Non-pigmented ciliary epithelial cell (primary cell): ENCODE data around the gene TRPM3.
A peak's percentile ranks its signal among the peaks of the same experiment; 100 is the strongest.
"Not testable (repeated sequence)": the region's sequence is repeated elsewhere in the genome, so short reads cannot be mapped to it uniquely, and the experiment has no call there.

Experiments used
- DNase-seq: peaks from one replicate; pipeline ENCODE4 v3.0.0-alpha.2; 2010; ENCODE audit warnings: low read depth

TRPM3 gene

GRCh38 chr9:70749066-70749465 lies 372.4 kb downstream of the TRPM3 start:
- DNase-seq = no peak

- peak; percentile 24 for DNase-seq
Observed at GRCh38 chr9:70747261-70747718, 374.1 kb downstream of the TRPM3 start.

GRCh38 chr9:70746760-70747159 lies 374.7 kb downstream of the TRPM3 start:
- no peak for DNase-seq

- no peak for DNase-seq
Observed at GRCh38 chr9:70746316-70746715, 375.1 kb downstream of the TRPM3 start.

GRCh38 chr9:70724794-70725193 lies 396.6 kb downstream of the TRPM3 start:
- DNase-seq = not testable (repeated sequence)

- not testable (repeated sequence) for DNase-seq
Observed at GRCh38 chr9:70724025-70724424, 397.4 kb downstream of the TRPM3 start.

GRCh38 chr9:70706797-70707196 lies 414.6 kb downstream of the TRPM3 start:
- DNase-seq = not testable (repeated sequence)

- DNase-seq = no peak
Observed at GRCh38 chr9:70701163-70701562, 420.3 kb downstream of the TRPM3 start.

- no peak for DNase-seq
Observed at GRCh38 chr9:70696694-70697335, 424.6 kb downstream of the TRPM3 start.

- DNase-seq = no peak
Observed at GRCh38 chr9:70694758-70695157, 426.7 kb downstream of the TRPM3 start.

- DNase-seq = no peak
Observed at GRCh38 chr9:70693186-70693585, 428.2 kb downstream of the TRPM3 start.

GRCh38 chr9:70692431-70692830 lies 429.0 kb downstream of the TRPM3 start:
- no peak for DNase-seq

- DNase-seq = no peak
Observed at GRCh38 chr9:70688704-70689103, 432.7 kb downstream of the TRPM3 start.

GRCh38 chr9:70683841-70684240 lies 437.6 kb downstream of the TRPM3 start:
- no peak for DNase-seq

- no peak for DNase-seq
Observed at GRCh38 chr9:70682298-70682697, 439.1 kb downstream of the TRPM3 start.

- DNase-seq = peak; percentile 13
Observed at GRCh38 chr9:70679845-70680244, 441.6 kb downstream of the TRPM3 start.

GRCh38 chr9:70678153-70678552 lies 443.3 kb downstream of the TRPM3 start:
- no peak for DNase-seq

GRCh38 chr9:70677055-70677735 lies 444.2 kb downstream of the TRPM3 start:
- DNase-seq = peak; percentile 5

- no peak for DNase-seq
Observed at GRCh38 chr9:70675868-70676370, 445.5 kb downstream of the TRPM3 start.

- no peak for DNase-seq
Observed at GRCh38 chr9:70673844-70674243, 447.6 kb downstream of the TRPM3 start.

- no peak for DNase-seq
Observed at GRCh38 chr9:70672161-70672649, 449.2 kb downstream of the TRPM3 start.

- DNase-seq = no peak
Observed at GRCh38 chr9:70668751-70669150, 452.7 kb downstream of the TRPM3 start.

- no peak for DNase-seq
Observed at GRCh38 chr9:70658765-70659164, 462.7 kb downstream of the TRPM3 start.
